Caco-2 (cell line): ENCODE measurements around the gene LSM14A. TPM values are rescaled to one million over a fixed set of nuclear protein-coding genes. Genes with fewer than 3 reads are reported as not detected.

ENCODE experiments used
- BruUV-seq: library from RNA; stranded (reverse); fragments of 400-500 nt; replicated peaks from 2 replicates; lab custom pipeline; 2021; lab: Mats Ljungman, UMichigan
- CTCF ChIA-PET: fragments of 300-600 bp; sonication (Branson Sonifier 250); formaldehyde crosslinking; loops from one replicate; lab custom pipeline; 2022; ENCODE audit warnings: antibody characterized with exemption; lab: Charles Lee
- POLR2A ChIA-PET: fragments of 300-600 bp; sonication (Branson Sonifier 250); formaldehyde crosslinking; loops from one replicate; lab custom pipeline; 2022; ENCODE audit warnings: antibody characterized with exemption; lab: Charles Lee
- DNase-seq, 2 experiments: peaks; one replicate each; pipeline versions ENCODE4 v3.0.0 to v3.0.0-alpha.2; 2020 to 2022
- H3K27me3 ChIP-seq: replicated peaks from 2 replicates; pipeline ENCODE4 v1.6.0; 2011; ENCODE audit warnings: low read length; ENCODE audit not compliant: control insufficient read depth, insufficient read depth
- H3K36me3 ChIP-seq: 2 replicates; pipeline ENCODE4 v1.5.1; 2011; ENCODE audit warnings: low read length; ENCODE audit not compliant: control insufficient read depth, insufficient read depth
- H3K4me1 ChIP-seq: fragments of 250-450 bp; sonication (Bioruptor Pico); 2 replicates; pipeline ENCODE4 v1.5.1; 2020; ENCODE audit warnings: mild to moderate bottlenecking
- H3K4me3 ChIP-seq: 2 replicates; pipeline ENCODE4 v1.5.1; 2011; ENCODE audit warnings: low read depth, mild to moderate bottlenecking, control low read depth, low read length
- H3K9me3 ChIP-seq: fragments of 250-450 bp; sonication (Bioruptor Pico); 2 replicates; pipeline ENCODE4 v1.5.1; 2020; ENCODE audit warnings: mild to moderate bottlenecking, moderate library complexity
- H3K27ac Mint-ChIP-seq: one replicate; pipeline ENCODE4 v1.8.0; 2022; ENCODE audit warnings: mixed read lengths; ENCODE audit not compliant: unreplicated experiment
- H3K27me3 Mint-ChIP-seq: one replicate; pipeline ENCODE4 v1.8.0; 2022; ENCODE audit warnings: mixed read lengths; ENCODE audit not compliant: insufficient read depth, unreplicated experiment
- H3K36me3 Mint-ChIP-seq: one replicate; pipeline ENCODE4 v1.8.0; 2022; ENCODE audit warnings: mild to moderate bottlenecking, mixed read lengths; ENCODE audit not compliant: insufficient read depth, unreplicated experiment
- H3K4me1 Mint-ChIP-seq: one replicate; pipeline ENCODE4 v1.8.0; 2022; ENCODE audit warnings: low read depth, mixed read lengths; ENCODE audit not compliant: unreplicated experiment
- H3K4me3 Mint-ChIP-seq: one replicate; pipeline ENCODE4 v1.8.0; 2022; ENCODE audit warnings: mild to moderate bottlenecking, moderate library complexity, mixed read lengths; ENCODE audit not compliant: unreplicated experiment
- H3K9me3 Mint-ChIP-seq: one replicate; pipeline ENCODE4 v1.8.0; 2022; ENCODE audit warnings: mixed read lengths; ENCODE audit not compliant: unreplicated experiment
- intact Hi-C: fragments of 100-400 bp; cut with micrococcal nuclease; formaldehyde crosslinking; loops from one replicate; pipeline ENCODE4 v1.10.0; 2022; ENCODE audit not compliant: unreplicated experiment
- total RNA-seq: library from RNA; stranded (reverse); gene quantifications from 2 replicates; pipeline ENCODE4 v1.2.3, GENCODE V29; 2022
- TF ChIP-seq, protein P1 (sequence below), 2 experiments: fragments of 200-600 bp in 1 of 2; IDR thresholded peaks; 1 replicate in 1 of 2; 2 replicates in 1 of 2; pipeline versions ENCODE4 v1.5.1 to v1.8.0; 2011 to 2022; ENCODE audit warnings: antibody characterized with exemption in 1 of 2, control low read depth in 1 of 2, inconsistent platforms in 1 of 2, low read depth in 1 of 2, low read length in 1 of 2, mild to moderate bottlenecking in 1 of 2, moderate library complexity in 1 of 2; ENCODE audit not compliant: insufficient read depth in 1 of 2, severe bottlenecking in 1 of 2, unreplicated experiment in 1 of 2

Gene LSM14A
- total RNA-seq, 1 experiment from 2014 or later: 233 TPM

DNA sequence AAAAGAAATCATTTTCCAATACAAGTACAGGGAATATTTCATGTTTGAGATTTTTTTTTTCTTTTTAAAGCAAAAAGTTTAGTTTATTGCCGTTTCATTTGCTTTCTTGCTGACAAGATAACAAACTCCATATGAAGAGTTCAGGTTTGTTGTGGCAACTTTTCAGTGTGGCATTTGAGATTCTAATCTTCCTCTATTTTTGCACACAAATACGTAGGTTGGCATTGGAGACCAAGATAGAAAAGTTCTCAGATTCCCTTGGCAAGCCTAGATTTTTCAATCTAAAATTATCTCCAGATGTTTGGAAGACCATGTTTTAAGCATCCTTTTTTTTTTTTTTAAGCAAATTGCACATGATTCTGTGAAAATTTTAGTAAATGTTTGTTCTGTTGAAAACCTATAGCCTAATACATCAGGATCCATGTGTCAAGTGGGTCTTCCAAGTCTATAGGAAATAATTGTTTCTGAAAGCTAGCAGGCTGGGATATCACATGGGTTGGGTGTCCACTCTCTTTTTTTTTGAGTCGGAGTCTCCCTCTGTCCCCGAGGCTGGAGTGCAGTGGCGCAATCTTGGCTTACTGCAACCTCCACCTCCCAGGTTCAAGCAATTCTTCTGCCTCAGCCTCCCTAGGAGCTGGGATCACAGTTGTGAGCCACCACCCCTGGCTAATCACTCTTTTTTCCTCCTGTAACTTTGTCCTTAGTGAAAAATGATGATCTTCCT, 84.7 kb downstream of the LSM14A start:
- Histone ChIP-seq H3K9me3 (no peaks in the 10 kb centered on the region), H3K36me3 (no peaks in the 10 kb centered on the region), H3K4me1 (peaks cover 48% of the 10 kb centered on the region), H3K27me3 (no peaks in the 10 kb centered on the region), H3K4me3 (no peak overlapping the region)
- TF ChIP-seq, protein P1, sequence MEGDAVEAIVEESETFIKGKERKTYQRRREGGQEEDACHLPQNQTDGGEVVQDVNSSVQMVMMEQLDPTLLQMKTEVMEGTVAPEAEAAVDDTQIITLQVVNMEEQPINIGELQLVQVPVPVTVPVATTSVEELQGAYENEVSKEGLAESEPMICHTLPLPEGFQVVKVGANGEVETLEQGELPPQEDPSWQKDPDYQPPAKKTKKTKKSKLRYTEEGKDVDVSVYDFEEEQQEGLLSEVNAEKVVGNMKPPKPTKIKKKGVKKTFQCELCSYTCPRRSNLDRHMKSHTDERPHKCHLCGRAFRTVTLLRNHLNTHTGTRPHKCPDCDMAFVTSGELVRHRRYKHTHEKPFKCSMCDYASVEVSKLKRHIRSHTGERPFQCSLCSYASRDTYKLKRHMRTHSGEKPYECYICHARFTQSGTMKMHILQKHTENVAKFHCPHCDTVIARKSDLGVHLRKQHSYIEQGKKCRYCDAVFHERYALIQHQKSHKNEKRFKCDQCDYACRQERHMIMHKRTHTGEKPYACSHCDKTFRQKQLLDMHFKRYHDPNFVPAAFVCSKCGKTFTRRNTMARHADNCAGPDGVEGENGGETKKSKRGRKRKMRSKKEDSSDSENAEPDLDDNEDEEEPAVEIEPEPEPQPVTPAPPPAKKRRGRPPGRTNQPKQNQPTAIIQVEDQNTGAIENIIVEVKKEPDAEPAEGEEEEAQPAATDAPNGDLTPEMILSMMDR (IDR thresholded peaks at IDR 0.05; ENCODE audit: insufficient read depth in 1 of 2, low read depth in 1 of 2, low read length in 1 of 2, severe bottlenecking in 1 of 2, unreplicated experiment in 1 of 2): no peak
- H3K27ac Mint-ChIP-seq: no peak overlapping the region
- no peak overlapping the region for H3K4me3 Mint-ChIP-seq
- no peak for DNase-seq
- BruUV-seq: TSS peak; percentile 16
- POLR2A ChIA-PET: no interaction called here
- peaks cover 21% of the 10 kb centered on the region for H3K36me3 Mint-ChIP-seq
- intact Hi-C loops: loop anchor here (5.0 kb wide), 1 partner anchor 80 kb away; no protein-coding TSS in a partner anchor
- CTCF ChIA-PET: no interaction called here
- H3K9me3 Mint-ChIP-seq: no peaks in the 10 kb centered on the region
- H3K4me1 Mint-ChIP-seq: peaks cover 30% of the 10 kb centered on the region
- H3K27me3 Mint-ChIP-seq: no peaks in the 10 kb centered on the region

DNA sequence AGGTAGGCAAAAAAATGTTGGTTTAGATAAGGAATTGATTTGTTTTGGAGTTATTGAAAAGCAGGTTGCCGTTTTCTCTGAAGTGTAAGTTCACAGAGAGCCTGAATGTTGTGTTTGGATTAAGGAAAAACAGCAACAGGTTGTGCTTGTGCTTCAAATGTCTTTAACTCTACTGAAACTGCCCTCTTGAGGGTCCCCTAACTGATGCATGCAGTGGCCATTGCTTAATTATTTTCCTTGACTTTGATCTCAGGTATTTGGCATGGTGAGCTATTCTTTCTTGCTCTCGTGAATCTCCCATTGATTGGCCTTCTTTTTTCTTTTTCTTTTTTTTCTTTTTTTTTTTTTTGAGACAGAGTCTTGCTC, 85.2 kb downstream of the LSM14A start:
- Mint-ChIP-seq H3K4me3 (no peak overlapping the region), H3K9me3 (no peaks in the 10 kb centered on the region), H3K27ac (no peak overlapping the region), H3K36me3 (peaks cover 21% of the 10 kb centered on the region), H3K4me1 (peaks cover 30% of the 10 kb centered on the region), H3K27me3 (no peaks in the 10 kb centered on the region)
- DNase-seq: no peak
- intact Hi-C loops: loop anchor here (5.0 kb wide), 1 partner anchor 80 kb away; no protein-coding TSS in a partner anchor
- no peaks in the 10 kb centered on the region for H3K36me3 ChIP-seq
- H3K4me3 ChIP-seq: no peak overlapping the region
- no peaks in the 10 kb centered on the region for H3K27me3 ChIP-seq
- ChIA-PET POLR2A (no interaction called here), CTCF (no interaction called here)
- BruUV-seq: no TSS peak
- TF ChIP-seq, protein P1 (IDR thresholded peaks at IDR 0.05; ENCODE audit: insufficient read depth in 1 of 2, low read depth in 1 of 2, low read length in 1 of 2, severe bottlenecking in 1 of 2, unreplicated experiment in 1 of 2): no peak
- H3K9me3 ChIP-seq: no peaks in the 10 kb centered on the region
- peaks cover 54% of the 10 kb centered on the region for H3K4me1 ChIP-seq

DNA sequence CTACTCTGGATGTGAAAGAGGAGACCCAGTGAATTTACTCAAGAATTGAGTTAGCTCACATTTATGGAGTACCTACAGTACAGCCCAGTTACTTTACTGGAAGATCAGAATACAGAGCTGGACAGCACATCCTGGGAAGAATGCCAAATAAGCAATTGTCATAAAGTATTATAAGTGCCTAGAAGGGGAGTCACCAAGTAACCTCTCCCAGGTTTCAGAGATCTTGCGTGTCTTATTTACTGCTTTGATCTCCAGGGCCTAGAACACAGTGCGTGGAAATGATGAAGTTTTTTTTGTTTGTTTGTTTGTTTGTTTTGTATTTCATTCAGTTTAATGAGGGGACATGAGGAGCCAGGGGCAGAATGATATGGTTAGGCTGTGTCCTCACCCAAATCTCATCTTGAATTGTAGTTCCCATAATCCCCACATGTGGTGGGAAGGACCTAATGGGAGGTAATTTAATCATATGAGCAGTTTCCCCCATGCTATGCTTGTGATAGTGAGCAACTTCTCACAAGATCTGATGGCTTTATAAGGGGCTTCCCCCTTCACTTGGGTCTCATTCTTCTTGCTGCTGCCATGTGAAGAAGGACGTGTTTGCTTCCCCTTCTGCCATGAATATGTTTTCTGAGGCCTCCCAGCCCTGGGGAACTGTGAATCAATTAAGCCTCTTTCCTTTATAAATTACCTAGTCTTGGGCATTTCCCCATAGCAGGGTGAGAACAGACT, 87.2 kb downstream of the LSM14A start:
- intact Hi-C loops: loop anchor here (5.0 kb wide), 1 partner anchor 78 kb away; no protein-coding TSS in a partner anchor
- no peak overlapping the region for H3K4me3 ChIP-seq
- Mint-ChIP-seq H3K4me3 (no peak overlapping the region), H3K36me3 (peaks cover 20% of the 10 kb centered on the region), H3K9me3 (no peaks in the 10 kb centered on the region), H3K27me3 (no peaks in the 10 kb centered on the region), H3K4me1 (peaks cover 23% of the 10 kb centered on the region), H3K27ac (no peak overlapping the region)
- no peaks in the 10 kb centered on the region for H3K9me3 ChIP-seq
- ChIA-PET POLR2A (no interaction called here), CTCF (interaction anchor here (1.0 kb wide), 1 partner anchor 77 kb away, joined by 4 read pairs; no protein-coding TSS in a partner anchor)
- no peaks in the 10 kb centered on the region for H3K27me3 ChIP-seq
- no TSS peak for BruUV-seq
- TF ChIP-seq, protein P1 (IDR thresholded peaks at IDR 0.05; ENCODE audit: insufficient read depth in 1 of 2, low read depth in 1 of 2, low read length in 1 of 2, severe bottlenecking in 1 of 2, unreplicated experiment in 1 of 2): no peak
- no peaks in the 10 kb centered on the region for H3K36me3 ChIP-seq
- peaks cover 57% of the 10 kb centered on the region for H3K4me1 ChIP-seq
- DNase-seq: no peak
